PC-9 (cell line): ENCODE results near the gene XRCC6. TPM values are rescaled to one million over a fixed set of nuclear protein-coding genes. Genes with fewer than 3 reads are reported as not detected.
A peak's percentile ranks its signal among the peaks of the same experiment; 100 is the strongest.

Experiments used
- BruUV-seq: library from RNA; stranded (reverse); fragments of 400-500 nt; replicated peaks from 2 replicates; lab custom pipeline; 2021; lab: Mats Ljungman, UMichigan
- CTCF ChIA-PET: fragments of 300-600 bp; sonication (Branson Sonifier 250); formaldehyde crosslinking; loops from one replicate; lab custom pipeline; 2022; ENCODE audit warnings: antibody characterized with exemption; lab: Charles Lee
- POLR2A ChIA-PET: fragments of 300-600 bp; sonication (Branson Sonifier 250); formaldehyde crosslinking; loops from one replicate; lab custom pipeline; 2022; ENCODE audit warnings: antibody characterized with exemption; ENCODE audit not compliant: unreplicated experiment; lab: Charles Lee
- DNase-seq, 2 experiments: peaks; one replicate each; pipeline versions ENCODE4 v3.0.0 to v3.0.0-alpha.2; 2015 to 2022; ENCODE audit warnings: mixed read lengths in 1 of 2
- H2AFZ ChIP-seq: fragments of 200-600 bp; sonication (generic); 2 replicates; pipeline ENCODE4 v1.8.1; 2017; ENCODE audit warnings: antibody characterized with exemption
- H3F3A ChIP-seq: fragments of 200-600 bp; sonication (generic); 2 replicates; pipeline ENCODE4 v1.8.1; 2017; ENCODE audit warnings: antibody characterized with exemption, mild to moderate bottlenecking, low read depth; ENCODE audit not compliant: insufficient read depth
- H3K27ac ChIP-seq: fragments of 200-600 bp; sonication (generic); 2 replicates; pipeline ENCODE4 v1.6.1; 2016; ENCODE audit warnings: mixed run types
- H3K27me3 ChIP-seq: fragments of 200-600 bp; sonication (generic); 2 replicates; pipeline ENCODE4 v1.6.1; 2016; ENCODE audit warnings: low read depth, mixed run types; ENCODE audit not compliant: insufficient read depth
- H3K36me3 ChIP-seq: fragments of 200-600 bp; sonication (generic); 2 replicates; pipeline ENCODE4 v1.6.1; 2016; ENCODE audit warnings: low read depth, mixed run types
- H3K4me1 ChIP-seq: fragments of 200-600 bp; sonication (generic); replicated peaks from 2 replicates; pipeline ENCODE4 v1.6.1; 2016; ENCODE audit warnings: mixed run types; ENCODE audit not compliant: insufficient read depth
- H3K4me2 ChIP-seq: fragments of 200-600 bp; sonication (generic); 2 replicates; pipeline ENCODE4 v1.6.1; 2017; ENCODE audit warnings: mixed run types
- H3K4me3 ChIP-seq: fragments of 200-600 bp; sonication (generic); 2 replicates; pipeline ENCODE4 v1.6.1; 2016; ENCODE audit warnings: mixed run types
- H3K79me2 ChIP-seq: fragments of 200-600 bp; sonication (generic); 2 replicates; pipeline ENCODE4 v1.6.1; 2017; ENCODE audit warnings: low read depth, mixed run types
- H3K9me2 ChIP-seq: fragments of 200-600 bp; sonication (generic); 2 replicates; pipeline ENCODE4 v1.8.1; 2017; ENCODE audit warnings: mild to moderate bottlenecking; ENCODE audit not compliant: insufficient read depth
- H3K9me3 ChIP-seq: fragments of 200-600 bp; sonication (generic); 2 replicates; pipeline ENCODE4 v1.8.1; 2016; ENCODE audit warnings: low read depth; ENCODE audit not compliant: insufficient read depth
- H4K20me1 ChIP-seq: fragments of 200-600 bp; sonication (generic); 2 replicates; pipeline ENCODE4 v1.8.1; 2017; ENCODE audit not compliant: insufficient read depth
- CTCF ChIP-seq: fragments of 200-600 bp; sonication (generic); conservative IDR thresholded peaks from 2 replicates; pipeline ENCODE4 v1.6.1; 2017; ENCODE audit warnings: mixed run types, antibody characterized with exemption, mild to moderate bottlenecking, moderate library complexity
- EZH2 ChIP-seq: fragments of 200-600 bp; sonication (generic); IDR thresholded peaks from 2 replicates; pipeline ENCODE4 v1.8.0; 2017; ENCODE audit warnings: antibody characterized with exemption, low read depth
- intact Hi-C: fragments of 100-400 bp; cut with micrococcal nuclease; formaldehyde crosslinking; loops from one replicate; pipeline ENCODE4 v1.10.0; 2022; ENCODE audit not compliant: unreplicated experiment
- total RNA-seq: library from RNA; stranded (reverse); gene quantifications from 2 replicates; pipeline ENCODE4 v1.2.3, GENCODE V29; 2021

XRCC6 gene
- total RNA-seq, 1 experiment from 2014 or later: 486 TPM

DNA sequence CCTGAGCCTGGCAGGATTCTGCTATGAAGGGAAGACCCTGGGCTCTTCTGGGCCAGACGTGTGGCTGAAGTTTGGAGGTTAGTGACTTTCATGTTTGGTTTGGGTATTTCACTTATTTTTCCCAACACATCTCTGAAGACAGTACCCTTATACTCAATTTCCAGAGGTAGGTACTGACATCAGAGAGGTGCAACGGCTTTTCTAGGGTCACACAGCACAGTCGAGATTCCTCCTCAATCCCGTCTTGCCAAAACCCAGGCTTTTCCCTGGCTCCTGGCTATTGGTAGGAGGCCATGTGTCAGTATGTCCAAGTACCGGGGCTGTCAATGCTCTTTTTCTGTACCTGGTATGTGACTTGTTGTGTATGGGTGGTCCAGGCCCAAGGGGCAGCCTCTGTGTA, 25.4 kb upstream of the XRCC6 start:
- BruUV-seq: no TSS peak
- no peaks in the 10 kb centered on the region for H3K36me3 ChIP-seq
- ChIA-PET CTCF (no interaction called here), POLR2A (no interaction called here)
- intact Hi-C loops: loop anchor here (10.0 kb wide), 1 partner anchor 191 kb away; no protein-coding TSS in a partner anchor
- H3K4me2 ChIP-seq: no peak overlapping the region
- no peaks in the 10 kb centered on the region for H3K9me3 ChIP-seq
- H3F3A ChIP-seq: peaks cover 62% of the 10 kb centered on the region
- H4K20me1 ChIP-seq: no peaks in the 10 kb centered on the region; the same call in 1 of the 2 replicates
- no peaks in the 10 kb centered on the region for H3K27me3 ChIP-seq
- H3K4me3 ChIP-seq: no peak overlapping the region
- H3K79me2 ChIP-seq: no peaks in the 10 kb centered on the region
- no peak overlapping the region for H2AFZ ChIP-seq
- no peak overlapping the region for H3K27ac ChIP-seq
- H3K4me1 ChIP-seq: no peaks in the 10 kb centered on the region
- H3K9me2 ChIP-seq: no peaks in the 10 kb centered on the region
- DNase-seq: no peak
- TF ChIP-seq EZH2 (no peak), CTCF (no peak)

- no peak overlapping the region for H2AFZ ChIP-seq
- no peak overlapping the region for H3K4me3 ChIP-seq
- H3K4me2 ChIP-seq: no peak overlapping the region
- no peaks in the 10 kb centered on the region; the same call in 1 of the 2 replicates for H4K20me1 ChIP-seq
- no peak for TF ChIP-seq EZH2
- TF ChIP-seq CTCF: peak; percentile 91
- no peaks in the 10 kb centered on the region for H3K27me3 ChIP-seq
- CTCF ChIA-PET: interaction anchor here (0.6 to 2.1 kb wide), 7 partner anchors 15 to 360 kb away, joined by 3 to 11 read pairs (median 5); no protein-coding TSS in a partner anchor
- peaks cover 9% of the 10 kb centered on the region; the same call in 1 of the 2 replicates for H3K36me3 ChIP-seq
- intact Hi-C loops: loop anchor here (1.0 to 10.0 kb wide), 2 partner anchors 43 to 192 kb away; no protein-coding TSS in a partner anchor
- BruUV-seq: no TSS peak
- no peaks in the 10 kb centered on the region for H3K4me1 ChIP-seq
- H3K9me3 ChIP-seq: no peaks in the 10 kb centered on the region
- no peak overlapping the region for H3K27ac ChIP-seq
- POLR2A ChIA-PET: no interaction called here
- H3K9me2 ChIP-seq: no peaks in the 10 kb centered on the region
- peak in 1 of 2 experiments; percentile 76 for DNase-seq
- H3F3A ChIP-seq: peaks cover 56% of the 10 kb centered on the region
- H3K79me2 ChIP-seq: no peaks in the 10 kb centered on the region
Measured at GRCh38 chr22:41596776-41597634, 24.1 kb upstream of the XRCC6 start.

DNA sequence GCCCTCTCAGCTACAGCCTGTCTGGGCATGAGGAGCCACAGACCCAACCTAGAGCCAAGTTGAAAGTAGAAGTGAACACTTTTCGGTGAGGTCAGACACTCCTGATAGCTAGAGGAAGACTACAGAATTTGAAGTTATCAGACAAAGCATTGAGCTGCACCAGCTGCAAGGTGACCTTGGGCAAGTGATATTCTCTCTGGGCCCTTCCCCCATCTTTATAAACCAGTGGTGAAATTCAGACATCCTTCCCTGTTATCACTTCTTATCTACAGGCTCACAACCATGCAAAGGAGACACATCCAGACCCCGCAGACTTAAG, 23.5 kb upstream of the XRCC6 start:
- no peak for DNase-seq

More for the DNA sequence above, 23.5 kb upstream of the XRCC6 start:
- Histone ChIP-seq H3F3A (peaks cover 56% of the 10 kb centered on the region), H3K27me3 (no peaks in the 10 kb centered on the region), H3K27ac (no peak overlapping the region), H4K20me1 (no peaks in the 10 kb centered on the region; the same call in 1 of the 2 replicates), H3K36me3 (peaks cover 14% of the 10 kb centered on the region; the same call in 1 of the 2 replicates), H3K4me2 (no peak overlapping the region), H3K4me1 (no peaks in the 10 kb centered on the region), H2AFZ (no peak overlapping the region), H3K4me3 (no peak overlapping the region), H3K79me2 (no peaks in the 10 kb centered on the region), H3K9me3 (no peaks in the 10 kb centered on the region), H3K9me2 (no peaks in the 10 kb centered on the region)
- TF ChIP-seq CTCF: 0 out of 2 replicates have a peak, but pooled peaks have one; percentile 34
- TF ChIP-seq EZH2: no peak
- intact Hi-C loops: loop anchor here (1.0 to 10.0 kb wide), 2 partner anchors 43 to 193 kb away; no protein-coding TSS in a partner anchor
- BruUV-seq: no TSS peak
- ChIA-PET CTCF (interaction anchor here (0.6 to 2.1 kb wide), 3 partner anchors 32 to 161 kb away, joined by 4 to 11 read pairs (median 6); no protein-coding TSS in a partner anchor), POLR2A (no interaction called here)
